NCI-H446 treated with DMSO at 0.1 percent for 48 hours (cell line): ENCODE measurements around the gene MZB1.
A peak's percentile ranks its signal among the peaks of the same experiment; 100 is the strongest.
"Not testable (repeated sequence)": the region's sequence is repeated elsewhere in the genome, so short reads cannot be mapped to it uniquely, and the experiment has no call there.

Source experiments
- DNase-seq: peaks from one replicate; lab custom pipeline; 2025; lab: John Stamatoyannopoulos, UW

Gene MZB1

GRCh38 chr5:139410993-139411828, 21.5 kb upstream of the MZB1 start:
- DNase-seq = no peak

- DNase-seq = no peak
These were observed 20.6 kb upstream of the MZB1 start for GRCh38 chr5:139410121-139410992.

GRCh38 chr5:139409116-139409515, 19.4 kb upstream of the MZB1 start:
- not testable (repeated sequence) for DNase-seq

GRCh38 chr5:139408191-139408590, 18.5 kb upstream of the MZB1 start:
- DNase-seq = no peak

GRCh38 chr5:139407517-139407916, 17.8 kb upstream of the MZB1 start:
- DNase-seq = no peak

GRCh38 chr5:139406963-139407362, 17.2 kb upstream of the MZB1 start:
- no peak for DNase-seq

GRCh38 chr5:139404484-139404840, 14.7 kb upstream of the MZB1 start:
- DNase-seq = no peak

- peak; percentile 95 for DNase-seq
These were observed 14.2 kb upstream of the MZB1 start, which contains the start of gene SPATA24 for GRCh38 chr5:139403787-139404483. TSS of gene SPATA24 (minus strand) at chr5:139404089. CDS start at chr5:139404060, 29 bp downstream.

GRCh38 chr5:139403418-139403786, 13.7 kb upstream of the MZB1 start:
- DNase-seq = no peak

GRCh38 chr5:139402561-139403158, 12.9 kb upstream of the MZB1 start:
- DNase-seq = no peak

GRCh38 chr5:139401546-139401945, 11.8 kb upstream of the MZB1 start:
- DNase-seq = no peak

- no peak for DNase-seq
These were observed 9.9 kb upstream of the MZB1 start for GRCh38 chr5:139399501-139400121.

- DNase-seq = no peak
These were observed 8.2 kb upstream of the MZB1 start for GRCh38 chr5:139397921-139398320.

GRCh38 chr5:139396691-139397090, 7.0 kb upstream of the MZB1 start:
- DNase-seq = no peak

- DNase-seq = no peak
These were observed 6.3 kb upstream of the MZB1 start for GRCh38 chr5:139395844-139396640.

GRCh38 chr5:139394654-139395566, 5.2 kb upstream of the MZB1 start, which contains the start of gene PROB1:
TSS of gene PROB1 (minus strand) at chr5:139395104. CDS start at chr5:139395081, 23 bp downstream.
- DNase-seq = no peak

- no peak for DNase-seq
These were observed 4.5 kb upstream of the MZB1 start for GRCh38 chr5:139394123-139394653.

- no peak for DNase-seq
These were observed 3.9 kb upstream of the MZB1 start for GRCh38 chr5:139393497-139394122.
